ENCODE measurements around the gene SPC24. TPM values are rescaled to one million over a fixed set of nuclear protein-coding genes. Genes with fewer than 3 reads are reported as not detected.

The SPC24 gene
- total RNA-seq, 1 donor from 2014 or later, result 3.8 TPM

- DNase-seq, result peak; percentile 84
- Mint-ChIP-seq H3K36me3 (ENCODE audit: unreplicated experiment) (no peaks in the 10 kb centered on the region), H3K9me3 (ENCODE audit: unreplicated experiment) (peaks cover 9% of the 10 kb centered on the region), H3K4me3 (ENCODE audit: unreplicated experiment) (peak overlapping the region; percentile 87), H3K4me1 (ENCODE audit: low read depth, unreplicated experiment) (no peaks in the 10 kb centered on the region), H3K27me3 (ENCODE audit: unreplicated experiment) (peaks cover 11% of the 10 kb centered on the region), H3K27ac (ENCODE audit: unreplicated experiment) (peak overlapping the region; percentile 96)
- peak; percentile 65 for TF ChIP-seq CTCF (IDR thresholded peaks at IDR 0.05; ENCODE audit: partially characterized antibody, unreplicated experiment)
Measured at GRCh38 chr19:11137542-11138384, 17.8 kb downstream of the SPC24 start.

GRCh38 chr19:11136400-11137101, 19.0 kb downstream of the SPC24 start:
- DNase-seq, result no peak
- peak overlapping the region; percentile 96 for H3K27ac Mint-ChIP-seq (ENCODE audit: unreplicated experiment)
- H3K4me3 Mint-ChIP-seq (ENCODE audit: unreplicated experiment), result no peak overlapping the region
- H3K4me1 Mint-ChIP-seq (ENCODE audit: low read depth, unreplicated experiment), result no peaks in the 10 kb centered on the region
- no peaks in the 10 kb centered on the region for H3K36me3 Mint-ChIP-seq (ENCODE audit: unreplicated experiment)
- H3K27me3 Mint-ChIP-seq (ENCODE audit: unreplicated experiment), result peaks cover 11% of the 10 kb centered on the region
- peaks cover 12% of the 10 kb centered on the region for H3K9me3 Mint-ChIP-seq (ENCODE audit: unreplicated experiment)
- no peak for TF ChIP-seq CTCF (IDR thresholded peaks at IDR 0.05; ENCODE audit: partially characterized antibody, unreplicated experiment)

GRCh38 chr19:11131471-11131870, 24.1 kb downstream of the SPC24 start:
- H3K27me3 Mint-ChIP-seq (ENCODE audit: unreplicated experiment), result peaks cover 12% of the 10 kb centered on the region
- no peak for TF ChIP-seq CTCF (IDR thresholded peaks at IDR 0.05; ENCODE audit: partially characterized antibody, unreplicated experiment)
- H3K4me1 Mint-ChIP-seq (ENCODE audit: low read depth, unreplicated experiment), result peaks cover 8% of the 10 kb centered on the region
- H3K9me3 Mint-ChIP-seq (ENCODE audit: unreplicated experiment), result peaks cover 18% of the 10 kb centered on the region
- H3K4me3 Mint-ChIP-seq (ENCODE audit: unreplicated experiment), result peak overlapping the region; percentile 14
- peak overlapping the region; percentile 69 for H3K27ac Mint-ChIP-seq (ENCODE audit: unreplicated experiment)
- no peak for DNase-seq
- H3K36me3 Mint-ChIP-seq (ENCODE audit: unreplicated experiment), result peaks cover 6% of the 10 kb centered on the region

GRCh38 chr19:11130824-11131455, 24.6 kb downstream of the SPC24 start:
- peak; percentile 88 for DNase-seq
- peaks cover 11% of the 10 kb centered on the region for H3K27me3 Mint-ChIP-seq (ENCODE audit: unreplicated experiment)
- no peak overlapping the region for H3K4me3 Mint-ChIP-seq (ENCODE audit: unreplicated experiment)
- peaks cover 6% of the 10 kb centered on the region for H3K36me3 Mint-ChIP-seq (ENCODE audit: unreplicated experiment)
- peak overlapping the region; percentile 69 for H3K27ac Mint-ChIP-seq (ENCODE audit: unreplicated experiment)
- TF ChIP-seq CTCF (IDR thresholded peaks at IDR 0.05; ENCODE audit: partially characterized antibody, unreplicated experiment), result peak; percentile 80
- peaks cover 8% of the 10 kb centered on the region for H3K4me1 Mint-ChIP-seq (ENCODE audit: low read depth, unreplicated experiment)
- peaks cover 18% of the 10 kb centered on the region for H3K9me3 Mint-ChIP-seq (ENCODE audit: unreplicated experiment)

Measured in glutamatergic neuron (in vitro differentiated cells).